Astrocyte of the spinal cord (primary cell): Measurements from ENCODE around the gene C20orf144.
A peak's percentile ranks its signal among the peaks of the same experiment; 100 is the strongest.
"Not testable (repeated sequence)": the region's sequence is repeated elsewhere in the genome, so short reads cannot be mapped to it uniquely, and the experiment has no call there.

Source experiments
- DNase-seq: peaks from one replicate; pipeline ENCODE4 v3.0.0; 2011; ENCODE audit warnings: low read depth, low spot score
- H3K4me3 ChIP-seq: 2 replicates; pipeline ENCODE4 v1.5.1; 2011; ENCODE audit warnings: low read depth, mild to moderate bottlenecking, low read length, moderate library complexity
- CTCF ChIP-seq: IDR thresholded peaks from 2 replicates; pipeline ENCODE4 v1.5.1; 2012; ENCODE audit warnings: low read depth, mild to moderate bottlenecking, low read length, inconsistent platforms
- in situ Hi-C: cut with HindIII; loops from 2 replicates; pipeline ENCODE4 v1.10.0; 2017; ENCODE audit warnings: low sequenced_read_pairs

C20orf144 gene

GRCh38 chr20:33644313-33645071 lies 17.6 kb upstream of the C20orf144 start:
- no peak for DNase-seq
- in situ Hi-C loops, result no loop called here
- H3K4me3 ChIP-seq, result no peak overlapping the region
- TF ChIP-seq CTCF, result no peak

GRCh38 chr20:33645072-33645358 lies 17.1 kb upstream of the C20orf144 start:
- no peak for TF ChIP-seq CTCF
- no peak overlapping the region for H3K4me3 ChIP-seq
- no peak for DNase-seq
- in situ Hi-C loops, result no loop called here

- in situ Hi-C loops, result no loop called here
- no peak overlapping the region for H3K4me3 ChIP-seq
- no peak for TF ChIP-seq CTCF
- DNase-seq, result no peak
These were observed 16.7 kb upstream of the C20orf144 start for GRCh38 chr20:33645396-33645795.

- H3K4me3 ChIP-seq, result no peak overlapping the region
- in situ Hi-C loops, result no loop called here
- TF ChIP-seq CTCF, result no peak
- no peak for DNase-seq
These were observed 15.9 kb upstream of the C20orf144 start for GRCh38 chr20:33646191-33646590.

- in situ Hi-C loops, H3K4me3 ChIP-seq, DNase-seq: not testable (repeated sequence)
These were observed 15.0 kb upstream of the C20orf144 start for GRCh38 chr20:33646959-33647602.

GRCh38 chr20:33647603-33648395 lies 14.3 kb upstream of the C20orf144 start:
- no peak overlapping the region for H3K4me3 ChIP-seq
- DNase-seq, result peak; percentile 95
- in situ Hi-C loops, result no loop called here
- TF ChIP-seq CTCF, result no peak
